Transverse colon (tissue), 4 donors: ENCODE data around the gene DMAC1. TPM values are rescaled to one million over a fixed set of nuclear protein-coding genes. Genes with fewer than 3 reads are reported as not detected.

Experiments
- DNase-seq: peaks from one replicate; pipeline ENCODE4 v3.0.0-alpha.2; 2019
- H3K27ac ChIP-seq, 4 donors: fragments of 200-600 bp; sonication (generic); 2 replicates each; pipeline ENCODE4 v1.5.1; 2016 to 2018; ENCODE audit warnings: inconsistent platforms in 4 of 4
- H3K27me3 ChIP-seq: fragments of 200-600 bp; sonication (generic); 2 replicates; pipeline ENCODE4 v1.5.1; 2017; ENCODE audit warnings: inconsistent platforms
- H3K36me3 ChIP-seq, 4 donors: fragments of 200-600 bp; sonication (generic); 2 replicates each; pipeline ENCODE4 v1.5.1; 2017 to 2019; ENCODE audit warnings: inconsistent platforms in 4 of 4
- H3K4me1 ChIP-seq, 4 donors: fragments of 200-600 bp; sonication (generic); 2 replicates each; pipeline ENCODE4 v1.5.1; 2017 to 2020; ENCODE audit warnings: inconsistent platforms in 4 of 4
- H3K4me3 ChIP-seq, 4 donors: fragments of 200-600 bp; sonication (generic); 1 replicate in 1 of 4; 2 replicates in 3 of 4; pipeline versions ENCODE4 v1.5.1 to v1.6.1; 2017 to 2019; ENCODE audit warnings: inconsistent platforms in 4 of 4
- H3K9me3 ChIP-seq, 2 donors: fragments of 200-600 bp; sonication (generic); 2 replicates each; pipeline ENCODE4 v1.5.1; 2017 to 2019; ENCODE audit warnings: inconsistent platforms in 2 of 2
- EP300 ChIP-seq: sonication (generic); formaldehyde crosslinking; IDR thresholded peaks from one replicate; pipeline ENCODE4 v1.6.1; 2017; ENCODE audit warnings: antibody characterized with exemption, low read depth
- POLR2A ChIP-seq: fragments of 450-650 bp; IDR thresholded peaks from one replicate; pipeline ENCODE4 v1.6.1; 2016; ENCODE audit warnings: antibody characterized with exemption, mild to moderate bottlenecking, moderate library complexity
- POLR2AphosphoS5 ChIP-seq, 3 donors: sonication (generic); formaldehyde crosslinking; IDR thresholded peaks; one replicate each; pipeline ENCODE4 v1.6.1; 2016; ENCODE audit warnings: antibody characterized with exemption in 3 of 3
- WGBS, 2 donors: methylation state at CpG; one replicate each; pipeline ENCODE4 v1.1.5; 2018; ENCODE audit warnings: low coverage in 1 of 2; 5-methylcytosine and 5-hydroxymethylcytosine counted together
- in situ Hi-C, 4 donors: fragments of 200-750 bp; cut with MboI; loops; one replicate each; pipeline versions ENCODE4 v1.15.0 to v1.15.1; 2017; ENCODE audit warnings: low sequenced_read_pairs in 3 of 4, low pct_ligation_motif_present in 1 of 4, low pct_unique_long_range_greater_than_20kb in 1 of 4
- intact Hi-C: fragments of 100-400 bp; cut with DNase I; formaldehyde crosslinking; loops from one replicate; pipeline ENCODE4 v1.15.1; 2023; ENCODE audit warnings: low total_unique reads
- total RNA-seq, 4 donors: library from RNA; depleted of rRNA; stranded (reverse); fragments of >200 nt; gene quantifications; one replicate each; pipeline ENCODE4 v1.1.0, GENCODE V29; 2016
- TF ChIP-seq, protein P1 (sequence below), 5 experiments: fragments of 200-600 bp in 3 of 5; fragments of 450-650 bp in 2 of 5; sonication (generic) in 3 of 5; IDR thresholded peaks; 1 replicate in 2 of 5; 2 replicates in 3 of 5; pipeline ENCODE4 v1.5.1; 2016 to 2017; ENCODE audit warnings: antibody characterized with exemption in 5 of 5, inconsistent platforms in 3 of 5, mild to moderate bottlenecking in 2 of 5, moderate library complexity in 1 of 5

DMAC1 gene
- total RNA-seq, 4 donors from 2014 or later = 6.0 to 19.4 (median 16.5) TPM

DNA sequence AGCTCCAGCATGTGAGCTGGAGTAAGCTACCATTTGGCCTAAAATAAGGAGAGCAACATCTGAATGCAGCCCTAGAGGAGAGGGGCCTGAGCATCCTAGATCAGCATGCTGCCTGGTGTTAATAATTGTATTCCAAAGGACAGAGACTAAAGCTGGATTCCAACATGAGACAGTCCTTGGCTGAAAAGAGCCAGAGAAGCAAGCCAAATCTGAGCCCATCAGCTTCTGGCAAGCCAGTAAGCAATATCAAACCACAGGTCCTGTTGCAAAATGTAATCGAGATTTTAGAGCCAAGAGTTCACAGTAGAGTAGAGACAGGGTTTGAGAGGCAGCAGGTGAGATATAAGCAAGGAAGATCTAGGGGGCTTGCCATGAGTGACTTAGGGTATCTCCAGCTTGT, 42.3 kb upstream of the DMAC1 start:
- TF ChIP-seq EP300 (no peak), POLR2AphosphoS5 (IDR thresholded peaks at IDR 0.05) (no peak), POLR2A (no peak)
- TF ChIP-seq, protein P1, sequence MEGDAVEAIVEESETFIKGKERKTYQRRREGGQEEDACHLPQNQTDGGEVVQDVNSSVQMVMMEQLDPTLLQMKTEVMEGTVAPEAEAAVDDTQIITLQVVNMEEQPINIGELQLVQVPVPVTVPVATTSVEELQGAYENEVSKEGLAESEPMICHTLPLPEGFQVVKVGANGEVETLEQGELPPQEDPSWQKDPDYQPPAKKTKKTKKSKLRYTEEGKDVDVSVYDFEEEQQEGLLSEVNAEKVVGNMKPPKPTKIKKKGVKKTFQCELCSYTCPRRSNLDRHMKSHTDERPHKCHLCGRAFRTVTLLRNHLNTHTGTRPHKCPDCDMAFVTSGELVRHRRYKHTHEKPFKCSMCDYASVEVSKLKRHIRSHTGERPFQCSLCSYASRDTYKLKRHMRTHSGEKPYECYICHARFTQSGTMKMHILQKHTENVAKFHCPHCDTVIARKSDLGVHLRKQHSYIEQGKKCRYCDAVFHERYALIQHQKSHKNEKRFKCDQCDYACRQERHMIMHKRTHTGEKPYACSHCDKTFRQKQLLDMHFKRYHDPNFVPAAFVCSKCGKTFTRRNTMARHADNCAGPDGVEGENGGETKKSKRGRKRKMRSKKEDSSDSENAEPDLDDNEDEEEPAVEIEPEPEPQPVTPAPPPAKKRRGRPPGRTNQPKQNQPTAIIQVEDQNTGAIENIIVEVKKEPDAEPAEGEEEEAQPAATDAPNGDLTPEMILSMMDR (IDR thresholded peaks at IDR 0.05) = no peak
- intact Hi-C loops = no loop called here
- no peak overlapping the region for H3K27ac ChIP-seq
- no peaks in the 10 kb centered on the region for H3K36me3 ChIP-seq
- H3K27me3 ChIP-seq = no peaks in the 10 kb centered on the region
- no peak overlapping the region for H3K4me3 ChIP-seq
- no peak for DNase-seq
- H3K4me1 ChIP-seq = no peaks in the 10 kb centered on the region
- in situ Hi-C loops = no loop called here
- WGBS, 2 donors = 55% methylated on average over 1 of the region's 1 CpG; no CpG with 5 or more reads in 1 of the 2 donors
- H3K9me3 ChIP-seq = no peaks in the 10 kb centered on the region

DNA sequence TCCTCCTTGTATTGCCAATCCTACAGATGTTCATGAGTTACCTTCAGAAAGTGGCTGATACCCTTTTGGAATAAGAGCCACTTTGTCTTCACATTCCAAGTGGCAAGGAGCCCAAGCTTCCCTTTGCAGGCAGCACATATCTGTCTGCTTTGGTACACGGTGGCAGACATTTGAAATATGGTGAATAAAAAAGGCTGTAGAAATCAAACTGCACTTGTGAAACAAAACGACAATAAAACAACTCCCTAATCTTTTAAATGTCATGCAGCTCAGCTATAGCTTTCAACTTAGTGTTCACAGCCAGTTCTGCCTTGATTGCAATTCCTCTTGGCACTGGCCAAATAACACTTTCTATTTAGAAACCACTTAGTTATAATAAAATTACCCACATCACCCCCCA, 35.0 kb upstream of the DMAC1 start:
- no peaks in the 10 kb centered on the region for H3K4me1 ChIP-seq
- in situ Hi-C loops = no loop called here
- no peaks in the 10 kb centered on the region for H3K27me3 ChIP-seq
- 28 to 33% methylated on average over 2 of the region's 2 CpGs for WGBS, 2 donors
- no peak overlapping the region for H3K4me3 ChIP-seq
- H3K36me3 ChIP-seq = no peaks in the 10 kb centered on the region
- intact Hi-C loops = no loop called here
- no peak for DNase-seq
- TF ChIP-seq POLR2A (no peak), EP300 (no peak), POLR2AphosphoS5 (IDR thresholded peaks at IDR 0.05) (no peak)
- TF ChIP-seq, protein P1 (IDR thresholded peaks at IDR 0.05) = no peak
- H3K27ac ChIP-seq = no peak overlapping the region
- no peaks in the 10 kb centered on the region for H3K9me3 ChIP-seq

DNA sequence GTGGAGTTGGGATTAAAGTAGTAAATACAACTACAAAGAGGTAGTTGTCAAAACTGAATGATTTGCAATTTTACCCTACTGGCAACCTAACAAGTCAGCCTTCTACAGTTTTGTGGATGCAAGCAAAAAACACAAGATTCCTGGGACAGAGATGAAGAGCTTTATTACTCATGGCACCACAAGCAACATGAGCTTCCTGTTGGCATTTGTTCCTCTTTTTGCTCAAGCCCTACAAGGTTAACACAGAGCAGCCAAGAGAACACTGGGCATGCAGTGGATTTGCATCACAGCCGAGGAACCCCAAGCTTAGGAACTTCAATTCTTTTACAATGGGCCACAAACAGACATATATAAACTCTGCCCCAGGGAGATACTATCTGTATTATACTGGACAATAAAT, 28.8 kb upstream of the DMAC1 start:
- Histone ChIP-seq H3K27me3 (no peaks in the 10 kb centered on the region), H3K9me3 (no peaks in the 10 kb centered on the region), H3K4me1 (no peaks in the 10 kb centered on the region), H3K4me3 (no peak overlapping the region), H3K36me3 (no peaks in the 10 kb centered on the region), H3K27ac (no peak overlapping the region)
- DNase-seq = no peak
- in situ Hi-C loops (no loop called here), intact Hi-C loops (no loop called here)
- 33 to 77% methylated on average over 1 of the region's 1 CpG for WGBS, 2 donors
- TF ChIP-seq POLR2AphosphoS5 (IDR thresholded peaks at IDR 0.05) = no peak

DNA sequence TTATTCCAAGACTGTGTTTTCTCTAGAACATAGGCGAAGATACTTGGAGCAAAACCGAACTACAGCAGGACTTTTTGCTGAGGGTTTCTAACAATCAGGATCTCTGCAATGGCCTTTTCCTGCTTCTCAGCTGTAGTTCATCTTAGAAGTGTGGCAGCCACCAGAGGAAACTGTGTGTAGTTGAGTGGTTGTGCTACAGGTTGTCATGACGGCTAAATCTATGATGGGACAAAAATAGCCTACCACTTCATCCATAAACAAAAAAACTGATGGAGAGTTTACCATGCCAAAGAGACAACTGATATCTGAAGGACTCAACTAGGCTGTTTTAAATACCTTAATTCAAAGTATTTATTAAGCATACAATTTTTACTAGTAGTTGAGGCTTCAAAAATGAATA, 28.2 kb upstream of the DMAC1 start:
- 91 to 100% methylated on average over 3 of the region's 3 CpGs for WGBS, 2 donors
- no peak overlapping the region for H3K27ac ChIP-seq
- in situ Hi-C loops = no loop called here
- H3K4me1 ChIP-seq = no peaks in the 10 kb centered on the region
- no peaks in the 10 kb centered on the region for H3K9me3 ChIP-seq
- intact Hi-C loops = no loop called here
- H3K36me3 ChIP-seq = no peaks in the 10 kb centered on the region
- no peak overlapping the region for H3K4me3 ChIP-seq
- no peak for DNase-seq
- H3K27me3 ChIP-seq = no peaks in the 10 kb centered on the region
- TF ChIP-seq POLR2A (no peak), EP300 (no peak), POLR2AphosphoS5 (IDR thresholded peaks at IDR 0.05) (no peak)
- TF ChIP-seq, protein P1 (IDR thresholded peaks at IDR 0.05) = no peak

DNA sequence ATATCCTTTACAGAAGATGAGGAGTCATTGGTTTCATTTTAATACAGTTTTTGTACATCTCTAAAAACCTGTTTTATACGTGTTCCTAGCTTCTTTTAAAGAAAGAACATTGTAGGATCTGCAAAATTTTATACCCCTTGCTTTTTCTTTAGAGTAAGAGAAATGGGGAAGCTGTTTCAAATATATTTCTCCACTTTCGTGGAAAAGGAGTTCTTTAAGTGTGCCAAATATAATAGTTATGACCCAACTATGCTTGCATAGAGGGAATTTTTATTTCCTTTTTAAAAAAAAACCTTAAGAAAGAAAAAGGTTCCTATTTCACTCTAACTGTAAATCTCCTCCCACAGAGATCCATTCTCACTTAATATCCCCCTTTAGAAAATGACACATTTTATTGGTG, 27.5 kb upstream of the DMAC1 start:
- Histone ChIP-seq H3K27me3 (no peaks in the 10 kb centered on the region), H3K9me3 (no peaks in the 10 kb centered on the region), H3K27ac (no peak overlapping the region), H3K36me3 (no peaks in the 10 kb centered on the region), H3K4me3 (no peak overlapping the region), H3K4me1 (no peaks in the 10 kb centered on the region)
- WGBS, 2 donors = 74 to 80% methylated on average over 2 of the region's 2 CpGs
- DNase-seq = no peak
- TF ChIP-seq, protein P1 (IDR thresholded peaks at IDR 0.05) = no peak
- TF ChIP-seq EP300 (no peak), POLR2A (no peak), POLR2AphosphoS5 (IDR thresholded peaks at IDR 0.05) (no peak)
- in situ Hi-C loops (no loop called here), intact Hi-C loops (no loop called here)
